Measurements from ENCODE around the gene ZEB2. TPM values are rescaled to one million over a fixed set of nuclear protein-coding genes. Genes with fewer than 3 reads are reported as not detected.

Gene ZEB2
- total RNA-seq, 1 donor from 2014 or later: 161 TPM

DNA sequence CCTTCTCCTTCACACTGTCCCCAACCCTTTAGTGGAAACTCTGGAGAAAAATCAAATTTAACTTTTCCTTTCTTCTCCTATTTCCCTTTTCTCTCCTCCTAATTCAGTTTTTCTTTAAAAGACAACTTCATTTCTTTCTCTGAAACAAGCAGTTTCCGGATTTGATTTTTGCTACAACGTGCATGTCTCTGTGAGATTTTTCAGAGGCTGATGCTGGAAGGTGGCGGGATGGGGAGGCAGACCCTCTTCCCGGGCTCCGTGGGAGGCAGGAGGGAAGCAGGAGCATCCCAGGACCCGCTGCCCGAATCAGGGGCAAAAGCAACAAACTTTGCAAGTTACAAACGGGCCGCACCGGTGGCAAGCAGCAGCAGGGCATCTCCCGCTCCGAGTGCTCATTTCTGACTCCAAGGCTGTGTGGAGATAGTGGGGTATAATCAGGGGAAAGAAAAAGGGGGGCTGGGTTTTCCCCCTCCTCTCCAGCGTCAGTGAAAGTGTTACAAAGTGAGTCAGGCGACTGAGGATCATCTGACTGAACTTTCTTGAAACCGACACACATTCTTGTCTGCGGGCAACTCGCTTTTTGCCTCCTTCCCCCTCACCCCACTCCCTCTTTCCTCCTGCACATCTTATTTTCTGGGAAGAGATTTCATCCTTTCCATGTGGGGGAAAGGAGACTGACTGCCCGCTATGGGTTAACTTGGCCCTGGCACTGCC lies 6.4 kb downstream of the ZEB2 start:
- DNase-seq: peak; percentile 70

DNA sequence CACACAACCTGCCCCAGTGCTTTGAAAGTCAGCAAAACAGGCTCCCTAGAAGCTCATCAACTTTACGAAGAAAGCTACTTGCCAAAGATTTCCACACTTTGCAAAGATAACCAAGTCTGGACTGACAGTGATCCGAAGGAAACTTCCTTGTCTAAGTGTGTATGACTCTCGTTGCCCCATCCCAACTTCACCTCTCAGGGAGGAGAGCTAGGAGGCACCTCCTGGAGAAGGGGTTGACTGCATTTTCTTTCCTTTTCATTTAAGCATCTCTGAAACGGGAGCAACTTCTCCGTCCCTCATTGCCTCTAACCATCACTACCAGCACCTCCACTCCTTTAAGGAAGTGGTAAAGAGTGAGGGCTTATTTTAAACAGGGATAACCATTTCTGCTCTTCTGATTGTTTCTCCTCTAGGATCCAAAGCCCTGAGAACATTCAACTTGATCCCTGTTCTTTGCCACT lies 7.0 kb downstream of the ZEB2 start:
- peak; percentile 55 for DNase-seq

DNA sequence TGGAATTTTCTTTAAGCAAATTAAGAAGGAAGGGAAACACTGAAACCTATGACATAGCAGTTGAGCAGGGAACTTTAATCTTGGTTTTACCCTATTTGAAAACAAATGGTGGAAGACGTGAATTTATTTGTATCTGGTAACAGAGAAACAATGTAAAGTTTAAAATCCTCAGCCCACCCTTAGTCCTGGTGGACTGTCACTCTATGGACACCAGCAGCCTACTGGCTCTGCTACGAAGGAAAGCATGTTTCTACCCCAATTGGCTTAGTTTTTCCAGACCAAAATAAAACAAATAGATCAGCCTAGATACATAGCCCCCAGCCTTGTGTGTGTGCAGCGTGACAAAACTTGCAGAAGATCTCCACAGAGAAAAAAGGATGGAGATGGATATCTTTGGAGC lies 7.4 kb downstream of the ZEB2 start:
- DNase-seq: no peak

DNA sequence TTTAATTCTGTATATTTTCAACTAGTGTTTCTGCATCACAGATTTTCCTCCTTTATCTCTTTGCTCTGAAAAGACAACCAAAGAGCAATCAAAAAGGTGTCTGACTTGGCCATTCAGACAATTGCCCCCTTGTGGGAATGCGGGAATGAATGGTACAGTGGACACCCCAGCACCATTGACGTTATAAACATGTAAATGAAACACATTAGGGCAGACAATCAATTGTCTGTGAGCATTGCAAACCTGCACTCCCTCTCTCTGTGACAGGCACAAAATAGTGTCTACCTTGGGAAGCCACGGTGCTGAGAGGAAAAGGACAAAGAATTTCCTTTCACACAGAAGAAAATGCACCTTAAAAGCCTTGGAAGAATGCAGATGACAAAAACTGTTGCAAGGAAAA lies 8.0 kb downstream of the ZEB2 start:
- DNase-seq: peak; percentile 62

DNA sequence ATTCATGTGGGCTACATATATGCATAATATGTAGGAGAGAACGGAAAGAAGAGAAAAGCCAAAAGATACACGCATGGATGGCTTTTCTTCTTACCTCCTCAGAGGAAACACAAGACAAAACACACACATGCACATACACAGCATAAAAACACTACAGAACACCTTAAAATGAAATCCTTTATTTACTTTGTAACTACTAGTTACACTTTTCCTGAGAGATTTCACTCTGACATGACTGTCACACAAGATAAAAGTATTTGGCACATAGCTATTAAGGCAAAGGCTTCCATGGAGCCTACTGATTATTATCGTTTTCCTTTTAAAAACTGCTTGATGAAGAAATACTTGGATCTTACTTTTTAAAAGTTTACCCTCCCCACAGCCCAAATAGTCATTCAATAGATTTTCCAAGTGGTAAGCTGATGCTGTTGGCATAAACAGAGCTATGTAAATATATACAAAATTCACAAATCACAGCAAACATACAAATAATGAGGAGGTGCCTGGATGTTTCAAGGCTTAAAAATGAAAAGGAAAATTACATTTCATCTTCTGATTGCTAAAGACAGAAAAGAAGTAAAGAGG lies 8.6 kb downstream of the ZEB2 start:
- DNase-seq: no peak

DNA sequence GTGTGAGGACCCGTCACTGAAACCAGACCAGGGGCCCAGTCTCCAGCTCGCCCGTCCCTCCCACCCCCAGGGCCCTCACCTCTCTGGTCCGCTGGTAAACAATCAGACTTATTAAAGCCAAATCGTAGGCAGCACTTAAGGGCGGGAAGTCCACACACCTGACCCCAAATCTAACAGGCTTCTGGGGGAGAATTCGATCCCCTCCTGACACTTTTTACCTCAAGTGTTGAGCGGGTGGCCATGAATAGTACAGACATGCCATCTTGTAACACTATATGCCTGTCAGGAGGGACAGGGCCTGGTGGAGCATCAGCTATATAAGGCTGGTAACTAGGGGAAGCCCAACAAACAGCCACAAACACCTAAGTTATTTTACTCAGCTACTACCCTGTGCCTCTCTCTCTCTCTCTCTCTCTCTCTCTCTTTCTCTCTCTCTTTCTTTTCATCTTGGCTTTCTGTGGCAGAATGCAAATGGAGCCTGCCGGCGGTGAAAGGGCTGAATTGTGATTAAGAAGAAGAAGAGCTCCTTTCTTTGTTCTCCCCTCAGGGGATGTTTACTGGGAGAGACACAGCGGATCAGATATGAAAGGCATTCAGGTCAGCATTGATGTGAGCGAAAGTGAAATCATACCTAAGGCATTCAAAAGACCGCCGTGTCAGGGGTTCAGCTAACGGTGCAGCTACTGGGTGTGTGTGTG lies 9.5 kb downstream of the ZEB2 start:
- peak; percentile 88 for DNase-seq

DNA sequence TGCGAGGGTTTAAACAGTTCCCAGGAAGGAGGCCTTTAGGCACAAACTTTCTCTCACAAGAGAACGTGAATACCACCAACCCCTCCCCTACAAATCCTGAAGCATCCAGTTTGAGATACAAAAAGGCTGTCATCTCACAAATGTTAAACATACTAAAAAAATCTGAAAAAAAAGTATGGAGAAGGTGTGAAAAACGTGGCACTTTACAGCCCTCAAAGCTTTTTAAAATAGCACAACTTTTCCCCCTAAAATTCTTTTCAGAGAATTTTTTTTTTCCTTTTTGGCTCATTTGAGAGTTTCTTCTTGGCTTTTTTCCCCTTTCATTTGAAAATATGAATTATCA lies 10.1 kb downstream of the ZEB2 start:
- DNase-seq: no peak

DNA sequence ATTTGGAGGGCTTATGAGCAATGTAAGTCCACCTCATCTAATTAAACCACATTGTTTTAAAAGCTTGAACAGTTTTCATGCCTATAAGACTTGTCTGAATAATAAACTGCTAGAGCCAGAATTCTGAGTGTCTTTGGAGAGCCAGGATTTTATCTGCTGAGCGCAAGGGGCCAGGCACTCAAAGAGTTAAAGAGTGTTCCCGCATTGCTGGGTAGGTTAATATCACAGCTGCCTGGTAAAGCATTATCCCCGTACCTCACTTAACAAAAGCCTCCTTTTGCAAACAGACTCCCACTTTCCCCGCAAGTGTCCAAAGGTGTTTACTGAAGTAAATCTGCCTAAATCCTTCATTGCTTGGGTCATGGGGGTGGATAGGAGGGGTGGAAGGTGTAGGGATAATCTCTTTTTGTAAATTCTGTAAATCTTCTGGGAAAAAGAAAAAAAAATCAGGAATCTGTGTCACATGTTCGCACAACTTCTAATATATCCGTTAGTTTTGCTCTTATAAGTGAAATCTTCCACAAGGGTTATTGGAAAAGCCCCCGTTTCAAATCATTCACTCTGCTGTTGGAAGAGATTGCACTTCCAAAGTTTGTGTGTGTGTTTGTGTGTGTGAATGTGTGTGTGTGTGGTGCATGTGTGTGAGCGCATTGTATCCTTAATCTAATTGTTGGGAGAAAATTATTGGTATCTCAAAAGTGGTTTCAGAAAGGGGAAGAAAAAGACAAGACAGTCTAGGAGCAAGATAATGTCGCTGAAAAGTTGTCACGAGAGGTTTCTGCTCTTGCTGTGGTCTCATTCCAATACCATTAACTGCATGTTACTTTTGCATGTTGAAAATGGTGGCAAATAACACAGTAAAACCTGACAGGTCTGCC lies 10.7 kb downstream of the ZEB2 start:
- peak; percentile 72 for DNase-seq

DNA sequence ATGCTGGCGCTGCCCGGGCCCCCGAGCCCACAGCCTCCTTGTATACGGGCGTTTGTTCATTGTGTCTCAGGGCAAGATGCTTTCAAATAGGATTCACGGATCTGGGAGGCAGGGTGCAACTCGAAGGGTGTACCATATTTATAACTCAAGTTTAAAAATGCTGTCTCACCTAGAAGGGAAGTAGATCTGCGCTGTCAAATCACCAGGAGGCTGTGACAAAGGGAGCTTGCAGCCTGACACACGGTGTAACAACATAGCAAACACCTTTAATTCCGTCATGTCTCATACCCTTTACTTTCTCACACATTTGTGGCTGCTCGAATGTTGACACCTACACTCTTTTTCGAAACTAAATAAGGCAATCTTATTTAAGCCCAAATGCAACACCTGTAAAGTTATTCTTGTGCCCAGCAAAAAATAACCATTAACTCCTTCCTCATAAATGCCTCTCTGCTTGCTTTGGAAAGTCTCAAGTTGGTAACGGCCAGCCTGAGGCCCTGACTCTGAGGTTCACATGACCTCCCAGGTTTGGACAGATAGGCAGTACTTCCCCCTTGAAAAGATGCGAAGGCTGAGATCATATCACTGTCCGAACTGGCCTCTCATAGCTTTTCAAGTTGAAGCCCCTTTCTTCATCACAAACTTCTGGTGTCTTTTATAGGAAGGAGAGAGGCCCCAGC lies 11.6 kb downstream of the ZEB2 start:
- DNase-seq: peak; percentile 67

DNA sequence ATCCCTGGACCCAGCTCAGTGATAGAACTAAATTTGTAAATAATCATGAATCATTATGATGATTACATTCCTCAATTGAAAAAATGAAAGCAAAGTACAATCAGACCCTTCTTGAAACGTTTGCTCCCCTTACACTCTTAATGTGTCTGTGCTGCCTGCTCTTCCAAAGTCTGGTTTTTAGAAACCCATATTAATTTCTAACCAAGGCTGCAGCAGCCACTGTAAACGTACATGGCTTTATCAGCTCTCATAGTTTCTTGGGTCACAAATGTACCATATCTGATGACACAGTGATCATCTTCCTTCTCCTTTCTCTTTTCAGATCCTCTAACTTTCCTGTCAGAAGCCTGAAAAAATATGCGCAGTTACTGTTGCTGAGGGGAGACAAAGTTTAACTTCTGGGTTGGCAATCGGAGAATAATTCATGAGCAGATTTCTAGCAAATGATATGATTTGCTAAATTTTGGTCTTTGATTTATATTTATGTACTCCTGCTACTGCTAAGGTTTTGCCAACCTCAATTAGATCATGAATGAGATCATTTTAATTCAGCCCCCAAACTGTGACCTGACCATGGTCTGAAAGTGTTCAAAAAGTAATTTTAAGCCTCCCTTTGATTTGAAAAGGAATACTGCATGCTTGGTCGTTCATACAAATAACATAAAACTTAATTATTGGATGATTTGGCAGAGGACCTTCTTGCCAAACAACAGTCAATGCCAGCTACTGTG lies 12.3 kb downstream of the ZEB2 start:
- peak; percentile 64 for DNase-seq

DNA sequence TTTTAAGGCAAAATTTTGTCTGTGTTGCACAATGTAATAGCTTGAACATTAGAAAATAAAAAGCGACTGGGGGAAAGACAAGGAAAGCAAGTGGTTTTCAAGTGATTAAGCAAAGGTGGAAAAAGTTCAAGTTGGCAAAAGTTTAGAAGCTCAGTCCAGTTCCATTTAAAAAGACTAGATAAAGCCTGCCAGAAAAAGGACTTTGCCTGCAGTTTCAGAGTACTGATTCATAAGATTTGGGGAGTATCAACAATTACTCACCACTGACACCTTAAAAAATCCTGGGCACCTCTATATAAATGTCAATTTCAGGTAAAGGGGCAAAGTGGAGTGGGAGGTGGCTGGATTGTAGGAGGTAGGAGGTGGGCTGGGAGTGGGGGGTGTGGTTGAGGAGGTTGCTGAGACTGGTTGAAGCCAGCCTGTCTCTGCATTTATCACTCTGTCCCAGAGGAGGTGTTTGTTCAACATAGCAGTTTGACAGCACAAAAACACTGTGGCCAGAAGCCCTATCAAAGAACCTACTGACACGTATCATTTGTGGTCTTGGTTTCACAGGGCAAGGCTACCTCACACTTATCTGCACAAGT lies 14.6 kb downstream of the ZEB2 start:
- no peak for DNase-seq

DNA sequence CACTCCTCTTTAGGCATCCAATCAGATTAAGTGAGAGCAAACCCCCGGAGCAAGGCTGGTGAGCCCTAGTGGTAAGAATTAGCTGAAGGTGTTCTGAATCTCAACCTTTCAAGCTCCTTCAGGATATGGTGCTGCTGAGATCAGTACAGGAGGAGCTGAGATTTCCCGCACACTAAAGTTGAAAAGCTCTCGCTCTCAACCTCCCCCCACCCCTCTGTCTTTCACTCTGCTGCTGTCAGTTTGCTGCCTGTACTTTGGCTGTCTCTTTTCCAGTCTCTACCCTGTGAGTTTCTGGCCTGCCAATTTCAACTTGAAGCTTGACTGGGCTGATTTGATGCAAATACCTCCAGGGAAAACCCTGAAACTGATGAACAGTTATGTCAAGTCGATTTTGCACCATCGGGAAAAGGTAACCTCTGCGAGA lies 15.7 kb downstream of the ZEB2 start:
- DNase-seq: peak; percentile 56

DNA sequence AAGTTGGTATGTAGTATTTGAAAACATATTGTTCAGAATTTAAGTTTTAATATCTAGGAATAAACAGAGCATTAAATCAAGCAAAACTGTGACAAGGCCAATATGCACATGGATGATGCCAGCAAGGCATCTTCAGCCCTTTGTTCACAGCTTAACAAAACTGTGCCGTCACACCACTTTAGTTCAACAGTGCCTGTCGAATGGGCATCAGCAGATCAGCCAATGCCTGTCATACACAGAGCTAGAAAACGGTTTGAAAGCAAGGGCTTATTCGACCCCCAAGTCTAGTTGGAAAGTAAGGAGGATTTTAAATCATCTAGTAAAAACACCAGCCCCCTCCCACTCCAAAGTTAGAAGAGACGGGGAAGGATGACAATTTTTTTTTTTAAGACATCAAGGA lies 16.7 kb downstream of the ZEB2 start:
- DNase-seq: peak; percentile 43

DNA sequence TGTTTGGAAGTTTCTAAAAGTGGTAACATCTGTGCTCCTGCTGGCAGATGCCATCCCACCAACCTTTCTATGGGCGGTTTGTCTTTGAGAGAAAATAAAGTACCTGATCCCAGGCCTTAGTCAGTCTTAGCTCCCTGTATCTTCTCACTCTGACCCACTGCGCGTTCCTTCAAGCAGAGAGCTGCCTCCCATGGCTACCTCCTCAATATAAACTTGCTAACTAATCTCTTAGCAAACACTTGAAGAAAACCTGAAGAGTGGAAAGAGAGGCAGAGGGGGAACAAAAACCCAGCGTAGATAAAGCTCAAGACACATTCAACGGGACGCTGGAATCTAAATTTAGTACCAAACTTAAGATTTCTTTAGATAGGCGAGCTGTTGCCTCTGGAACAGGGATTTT lies 17.6 kb downstream of the ZEB2 start:
- no peak for DNase-seq

DNA sequence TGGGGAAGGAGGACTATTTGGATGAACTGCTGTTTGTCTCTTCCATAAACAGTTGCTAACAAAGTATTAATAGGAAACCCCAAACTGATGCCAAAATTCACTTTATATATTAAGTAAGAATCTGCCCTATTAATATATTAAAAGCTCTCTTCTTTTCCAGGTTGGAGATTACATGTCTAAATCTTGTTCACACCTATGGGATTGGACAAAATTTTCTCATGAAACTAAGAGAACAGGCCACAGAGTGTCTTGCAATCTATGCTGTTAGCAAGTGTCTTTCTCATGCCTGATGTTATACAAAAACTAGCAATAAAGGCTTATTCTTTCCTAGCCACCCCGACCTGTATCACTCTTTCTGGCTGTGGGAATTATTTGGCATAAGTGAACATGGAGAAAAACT lies 18.3 kb downstream of the ZEB2 start:
- DNase-seq: no peak

DNA sequence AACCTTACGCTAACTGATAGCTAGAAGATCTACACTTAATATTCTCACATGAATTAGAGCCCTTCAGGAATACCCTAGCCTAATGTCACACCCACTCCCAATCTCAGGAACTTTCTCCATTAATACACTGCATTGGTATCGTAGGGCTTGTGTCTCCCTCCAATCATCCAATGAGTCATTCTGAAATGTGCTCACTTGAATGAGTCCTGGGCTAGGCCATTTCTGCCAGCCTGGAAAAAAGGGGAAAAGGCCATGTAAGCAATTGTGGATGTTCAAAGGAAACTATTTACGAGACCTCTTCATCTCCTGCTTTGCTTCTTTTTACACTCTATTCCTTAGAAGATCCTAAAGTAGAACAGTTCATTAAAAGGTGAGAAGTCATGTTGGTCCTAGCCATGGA lies 18.8 kb downstream of the ZEB2 start:
- DNase-seq: no peak

DNA sequence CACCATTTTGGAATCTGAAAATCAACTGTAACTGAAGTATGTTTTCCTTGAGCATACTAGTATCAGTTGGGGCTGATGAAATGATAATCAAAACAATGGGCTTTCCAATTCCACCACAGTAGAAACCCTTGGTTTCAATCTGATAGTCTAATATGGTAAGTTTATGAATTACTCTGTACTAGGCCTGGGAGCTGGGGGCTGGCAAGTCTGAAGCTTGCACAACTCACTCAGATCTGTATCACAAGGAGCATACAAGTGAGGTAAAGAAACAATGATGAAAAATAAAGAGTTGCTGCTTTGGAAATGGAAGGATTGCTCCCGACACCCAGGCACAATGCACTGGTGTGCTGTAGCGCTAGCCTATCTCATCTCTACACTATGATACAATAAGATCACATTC lies 19.4 kb downstream of the ZEB2 start:
- no peak for DNase-seq

DNA sequence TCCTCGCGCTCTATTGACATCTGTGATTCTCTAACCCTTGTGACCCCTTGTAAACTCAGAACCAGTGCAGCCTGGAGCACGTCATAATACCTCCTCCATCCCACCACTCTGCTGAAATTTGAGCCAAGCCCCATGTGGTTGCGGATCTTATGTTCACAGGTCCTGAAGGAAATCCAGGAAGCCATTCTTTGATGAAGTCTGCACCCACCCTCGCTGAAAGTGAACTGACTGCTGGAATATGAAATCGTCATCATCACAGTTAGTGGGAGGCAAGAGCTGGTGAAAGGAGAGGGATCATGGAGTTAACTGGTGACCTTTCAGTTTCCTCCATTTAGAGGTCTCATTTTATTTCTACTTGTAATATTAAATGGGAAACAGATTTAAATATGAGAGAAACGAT lies 21.6 kb downstream of the ZEB2 start:
- DNase-seq: peak; percentile 36

DNA sequence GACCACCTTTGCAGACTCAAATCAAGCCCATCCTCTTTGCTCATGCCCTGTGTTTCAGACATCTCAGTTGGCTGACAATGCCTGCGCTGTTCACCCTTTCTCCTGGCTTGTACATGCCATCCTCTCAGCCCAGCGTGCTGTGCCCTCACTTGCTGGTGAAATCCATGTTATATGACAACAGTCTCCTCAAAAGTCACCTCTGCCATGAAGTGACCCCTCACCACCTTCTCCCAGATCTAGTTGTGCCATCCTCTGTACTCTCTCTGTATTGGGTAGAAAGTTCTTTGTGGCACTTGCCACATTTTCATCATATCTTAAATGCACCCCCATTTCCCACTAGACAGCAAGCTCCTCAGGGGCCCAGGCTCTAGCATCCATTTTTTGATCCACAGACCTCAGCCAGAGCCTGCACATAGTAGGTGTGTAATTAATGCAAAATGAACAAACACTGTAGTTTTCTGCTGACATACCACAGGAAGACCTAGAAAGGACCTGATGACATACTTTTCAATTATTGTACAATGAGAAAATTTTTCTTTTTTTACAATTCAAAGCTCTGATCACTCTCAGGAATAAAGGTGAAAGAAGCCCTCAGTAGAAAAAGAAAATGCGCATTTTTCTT lies 22.8 kb downstream of the ZEB2 start:
- no peak for DNase-seq

Measured in tongue (tissue), 2 donors.